Suprapubic skin (tissue), 4 donors: Measurements from ENCODE around the gene EFNA2.

Experiments
- EP300 ChIP-seq: sonication (generic); formaldehyde crosslinking; IDR thresholded peaks from one replicate; pipeline ENCODE4 v1.6.1; 2017; ENCODE audit warnings: antibody characterized with exemption
- POLR2A ChIP-seq, 2 donors: fragments of 450-650 bp; IDR thresholded peaks; one replicate each; pipeline ENCODE4 v1.6.1; 2017; ENCODE audit warnings: antibody characterized with exemption in 2 of 2, mild to moderate bottlenecking in 2 of 2, moderate library complexity in 2 of 2
- POLR2AphosphoS5 ChIP-seq, 3 donors: sonication (generic); formaldehyde crosslinking; IDR thresholded peaks; one replicate each; pipeline ENCODE4 v1.6.1; 2017; ENCODE audit warnings: antibody characterized with exemption in 3 of 3
- TF ChIP-seq, protein P1 (sequence below), 2 donors: fragments of 200-600 bp in 1 of 2; fragments of 450-650 bp in 1 of 2; sonication (generic) in 1 of 2; IDR thresholded peaks; one replicate each; pipeline ENCODE4 v1.5.1; 2016 to 2019; ENCODE audit warnings: antibody characterized with exemption in 2 of 2, mild to moderate bottlenecking in 1 of 2, moderate library complexity in 1 of 2

DNA sequence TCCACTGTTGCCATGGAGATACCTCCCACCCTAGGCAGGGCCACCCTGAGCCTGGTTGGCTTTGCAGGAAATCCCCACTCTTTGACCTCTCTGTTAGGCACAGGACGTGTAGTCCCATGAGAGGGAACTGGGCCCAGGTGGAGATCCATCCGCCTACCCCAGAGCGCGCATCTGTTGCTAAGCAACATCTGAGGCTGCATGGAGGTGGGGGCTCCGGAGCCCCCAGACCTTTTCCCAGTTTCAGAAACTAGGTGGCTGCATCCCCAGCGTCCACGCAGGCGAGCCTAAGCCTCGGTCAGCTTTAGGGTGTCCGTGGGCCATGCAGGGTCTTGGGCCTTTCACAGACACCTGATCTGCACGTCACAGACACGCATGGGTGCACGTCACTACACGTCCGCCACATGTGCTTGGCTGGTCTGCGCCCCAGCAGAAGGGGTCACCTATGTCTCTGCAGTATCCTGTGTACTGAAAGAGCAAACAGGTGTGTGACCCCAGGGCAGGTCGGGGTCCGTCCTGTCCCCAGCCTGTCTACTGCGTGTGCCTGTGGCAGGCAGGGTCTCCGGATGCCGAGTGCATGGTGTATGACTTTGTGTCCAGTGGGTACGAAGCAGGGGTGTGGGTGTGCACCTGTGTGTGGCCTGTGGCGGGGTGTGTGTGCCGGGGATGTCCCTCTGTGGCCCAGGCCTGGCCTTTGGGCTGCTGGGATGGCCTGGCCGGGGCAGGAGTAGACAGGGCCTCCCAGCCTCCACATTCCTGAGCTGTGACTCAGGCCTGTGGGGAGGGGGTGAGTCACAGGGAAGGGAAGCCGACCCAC is 20.7 kb upstream of the EFNA2 start:
- no peak for TF ChIP-seq EP300
- TF ChIP-seq, protein P1, sequence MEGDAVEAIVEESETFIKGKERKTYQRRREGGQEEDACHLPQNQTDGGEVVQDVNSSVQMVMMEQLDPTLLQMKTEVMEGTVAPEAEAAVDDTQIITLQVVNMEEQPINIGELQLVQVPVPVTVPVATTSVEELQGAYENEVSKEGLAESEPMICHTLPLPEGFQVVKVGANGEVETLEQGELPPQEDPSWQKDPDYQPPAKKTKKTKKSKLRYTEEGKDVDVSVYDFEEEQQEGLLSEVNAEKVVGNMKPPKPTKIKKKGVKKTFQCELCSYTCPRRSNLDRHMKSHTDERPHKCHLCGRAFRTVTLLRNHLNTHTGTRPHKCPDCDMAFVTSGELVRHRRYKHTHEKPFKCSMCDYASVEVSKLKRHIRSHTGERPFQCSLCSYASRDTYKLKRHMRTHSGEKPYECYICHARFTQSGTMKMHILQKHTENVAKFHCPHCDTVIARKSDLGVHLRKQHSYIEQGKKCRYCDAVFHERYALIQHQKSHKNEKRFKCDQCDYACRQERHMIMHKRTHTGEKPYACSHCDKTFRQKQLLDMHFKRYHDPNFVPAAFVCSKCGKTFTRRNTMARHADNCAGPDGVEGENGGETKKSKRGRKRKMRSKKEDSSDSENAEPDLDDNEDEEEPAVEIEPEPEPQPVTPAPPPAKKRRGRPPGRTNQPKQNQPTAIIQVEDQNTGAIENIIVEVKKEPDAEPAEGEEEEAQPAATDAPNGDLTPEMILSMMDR (IDR thresholded peaks at IDR 0.05): no peak
- TF ChIP-seq POLR2A (IDR thresholded peaks at IDR 0.05): no peak
- TF ChIP-seq POLR2AphosphoS5 (IDR thresholded peaks at IDR 0.05): peak; percentile 30 to 74 (median 45)
